ENCODE measurements around the gene TOMM20. TPM values are rescaled to one million over a fixed set of nuclear protein-coding genes. Genes with fewer than 3 reads are reported as not detected.

Gene TOMM20
- total and polyA plus RNA-seq, 9 of the 15 experiments (the other 6 are each of a cell fraction or from before 2014, with no cell fraction given) = 70.6 to 334 (median 159) TPM

GRCh38 chr1:235160957-235161684, 32.5 kb upstream of the TOMM20 start, which contains the start of gene RBM34 (continued):
- TF ChIP-seq HNRNPLL (IDR thresholded peaks at IDR 0.05; ENCODE audit: low read depth, low read length, poor library complexity, severe bottlenecking) = peak; percentile 82
- 0 out of 2 replicates have a peak, but pooled peaks have one; percentile 30 for TF ChIP-seq RHOXF2B (CRISPR knock-in tag; conservative IDR thresholded peaks at IDR 0.05)
- peak; percentile 62 to 68; a peak in 1 of 4 replicates for TF ChIP-seq UBTF (IDR thresholded peaks at IDR 0.05; ENCODE audit: borderline replicate concordance in 1 of 2, low read depth in 2 of 2, low read length in 2 of 2)
- TF ChIP-seq ELF4 (CRISPR knock-in tag; IDR thresholded peaks at IDR 0.05) = peak; percentile 99
- 0 out of 2 replicates have a peak, but pooled peaks have one; percentile 17 for TF ChIP-seq E2F5 (CRISPR knock-in tag; IDR thresholded peaks at IDR 0.05)
- TF ChIP-seq ZNF274 (IDR thresholded peaks at IDR 0.05; ENCODE audit: borderline replicate concordance, low read depth, low read length) = no peak
- peak; percentile 63 for TF ChIP-seq RBM22 (IDR thresholded peaks at IDR 0.05; ENCODE audit: low read depth, low read length, poor library complexity, severe bottlenecking)
- TF ChIP-seq ZNF280B (CRISPR knock-in tag; IDR thresholded peaks at IDR 0.05) = no peak
- TF ChIP-seq KLF1 (tag; IDR thresholded peaks at IDR 0.05) = peak; percentile 82
- TF ChIP-seq ELF1 (tag; IDR thresholded peaks at IDR 0.05) = peak; percentile 100
- 0 out of 2 replicates have a peak, but pooled peaks have one; percentile 55 for TF ChIP-seq CBFB (CRISPR knock-in tag; IDR thresholded peaks at IDR 0.05)
- peak; percentile 80 for TF ChIP-seq ASH1L (IDR thresholded peaks at IDR 0.05; ENCODE audit: borderline replicate concordance, low read depth, partially characterized antibody)
- no peak for TF ChIP-seq CCAR2 (IDR thresholded peaks at IDR 0.05; ENCODE audit: low read depth, low read length)
- peak; percentile 96 for TF ChIP-seq GABPA (tag; conservative IDR thresholded peaks at IDR 0.05; ENCODE audit: low read depth)
- TF ChIP-seq ZFP91 (CRISPR knock-in tag; IDR thresholded peaks at IDR 0.05) = no peak
- 0 out of 2 replicates have a peak, but pooled peaks have one; percentile 20 for TF ChIP-seq NFIX (CRISPR knock-in tag; IDR thresholded peaks at IDR 0.05; ENCODE audit: low read depth)
- peak; percentile 88 for TF ChIP-seq CTCFL (IDR thresholded peaks at IDR 0.05; ENCODE audit: borderline replicate concordance, insufficient read depth, low read depth, low read length, poor library complexity, severe bottlenecking)
